OCI-LY7 (cell line): ENCODE data around the gene CPZ.

Experiments used
- EZH2phosphoT487 ChIP-seq: fragments of 200-600 bp; sonication (generic); IDR thresholded peaks from 2 replicates; pipeline ENCODE4 v1.6.1; 2018; ENCODE audit warnings: low read depth, borderline replicate concordance, mild to moderate bottlenecking, mixed run types, antibody characterized with exemption, low read length, moderate library complexity, mixed read lengths
- TF ChIP-seq, protein P1 (sequence below): fragments of 200-600 bp; sonication (generic); conservative IDR thresholded peaks from 2 replicates; pipeline ENCODE4 v1.5.1; 2014; ENCODE audit warnings: mild to moderate bottlenecking, antibody characterized with exemption, low read length, moderate library complexity, mixed read lengths

DNA sequence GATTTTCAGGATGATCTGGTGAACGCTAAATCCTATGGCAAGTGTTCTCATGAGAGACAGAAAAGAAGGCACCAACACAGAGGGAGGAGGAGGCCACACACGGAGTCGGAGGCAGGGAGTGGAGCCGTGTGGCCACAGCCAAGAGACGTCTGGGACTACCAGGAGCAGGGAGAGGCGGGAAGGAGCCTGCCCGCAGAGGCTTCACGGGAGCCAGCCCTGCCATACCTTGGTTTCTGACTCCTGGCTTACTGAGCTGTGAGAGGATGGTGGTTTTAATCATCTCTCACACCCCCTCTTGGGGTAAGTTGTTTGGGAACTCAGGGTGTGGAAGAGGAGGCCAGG lies 45.8 kb upstream of the CPZ start:
- no peak for TF ChIP-seq EZH2phosphoT487
- TF ChIP-seq, protein P1, sequence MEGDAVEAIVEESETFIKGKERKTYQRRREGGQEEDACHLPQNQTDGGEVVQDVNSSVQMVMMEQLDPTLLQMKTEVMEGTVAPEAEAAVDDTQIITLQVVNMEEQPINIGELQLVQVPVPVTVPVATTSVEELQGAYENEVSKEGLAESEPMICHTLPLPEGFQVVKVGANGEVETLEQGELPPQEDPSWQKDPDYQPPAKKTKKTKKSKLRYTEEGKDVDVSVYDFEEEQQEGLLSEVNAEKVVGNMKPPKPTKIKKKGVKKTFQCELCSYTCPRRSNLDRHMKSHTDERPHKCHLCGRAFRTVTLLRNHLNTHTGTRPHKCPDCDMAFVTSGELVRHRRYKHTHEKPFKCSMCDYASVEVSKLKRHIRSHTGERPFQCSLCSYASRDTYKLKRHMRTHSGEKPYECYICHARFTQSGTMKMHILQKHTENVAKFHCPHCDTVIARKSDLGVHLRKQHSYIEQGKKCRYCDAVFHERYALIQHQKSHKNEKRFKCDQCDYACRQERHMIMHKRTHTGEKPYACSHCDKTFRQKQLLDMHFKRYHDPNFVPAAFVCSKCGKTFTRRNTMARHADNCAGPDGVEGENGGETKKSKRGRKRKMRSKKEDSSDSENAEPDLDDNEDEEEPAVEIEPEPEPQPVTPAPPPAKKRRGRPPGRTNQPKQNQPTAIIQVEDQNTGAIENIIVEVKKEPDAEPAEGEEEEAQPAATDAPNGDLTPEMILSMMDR, result no peak
